Immature natural killer cell (primary cell): ENCODE data around the gene GRB10. TPM values are rescaled to one million over a fixed set of nuclear protein-coding genes. Genes with fewer than 3 reads are reported as not detected.

Source experiments
- DNase-seq, 3 donors: peaks; one replicate each; pipeline ENCODE4 v3.0.0; 2022; ENCODE audit warnings: mixed read lengths in 1 of 3
- H3K27ac Mint-ChIP-seq, 6 donors: one replicate each; pipeline ENCODE4 v1.8.0; 2020; ENCODE audit warnings: mixed read lengths in 6 of 6, mild to moderate bottlenecking in 5 of 6, inconsistent platforms in 4 of 6, moderate library complexity in 3 of 6
- H3K27me3 Mint-ChIP-seq, 3 donors: one replicate each; pipeline ENCODE4 v1.8.0; 2020 to 2021; ENCODE audit warnings: low read depth in 3 of 3, mild to moderate bottlenecking in 3 of 3, mixed read lengths in 3 of 3, moderate library complexity in 3 of 3, inconsistent platforms in 1 of 3
- H3K36me3 Mint-ChIP-seq, 3 donors: one replicate each; pipeline ENCODE4 v1.8.0; 2020; ENCODE audit warnings: mixed read lengths in 3 of 3, inconsistent platforms in 2 of 3, mild to moderate bottlenecking in 2 of 3
- H3K4me1 Mint-ChIP-seq, 2 donors: one replicate each; pipeline ENCODE4 v1.8.0; 2020; ENCODE audit warnings: inconsistent platforms in 2 of 2, mild to moderate bottlenecking in 2 of 2, mixed read lengths in 2 of 2, moderate library complexity in 1 of 2
- H3K4me3 Mint-ChIP-seq, 5 donors: one replicate each; pipeline ENCODE4 v1.8.0; 2020; ENCODE audit warnings: mild to moderate bottlenecking in 5 of 5, mixed read lengths in 5 of 5, inconsistent platforms in 3 of 5, moderate library complexity in 3 of 5
- H3K9me3 Mint-ChIP-seq, 6 donors: one replicate each; pipeline ENCODE4 v1.8.0; 2020; ENCODE audit warnings: mild to moderate bottlenecking in 6 of 6, mixed read lengths in 6 of 6, inconsistent platforms in 4 of 6, moderate library complexity in 3 of 6
- polyA plus RNA-seq, 3 donors: library from polyadenylated mRNA; unstranded; fragments of 300-500 nt; fragmentation: Illumina TruSeq; gene quantifications; one replicate each; pipeline ENCODE4 v1.2.3, GENCODE V29; 2021

Gene GRB10
- polyA plus RNA-seq, 3 donors from 2014 or later = not detected

GRCh38 chr7:50711271-50712175 lies 71.2 kb downstream of the GRB10 start:
- no peaks in the 10 kb centered on the region for H3K36me3 Mint-ChIP-seq
- peaks cover 31 to 34% of the 10 kb centered on the region in 2 donors for H3K4me1 Mint-ChIP-seq
- no peaks in the 10 kb centered on the region for H3K9me3 Mint-ChIP-seq

GRCh38 chr7:50710441-50711154 lies 72.1 kb downstream of the GRB10 start:
- Mint-ChIP-seq H3K9me3 (no peaks in the 10 kb centered on the region), H3K4me3 (no peak overlapping the region), H3K27me3 (peaks cover 0 to 17% (median 13%) of the 10 kb centered on the region in 3 donors), H3K4me1 (peaks cover 31 to 34% of the 10 kb centered on the region in 2 donors), H3K36me3 (no peaks in the 10 kb centered on the region), H3K27ac (no peak overlapping the region)
- no peak for DNase-seq

More at GRCh38 chr7:50711271-50712175, 71.2 kb downstream of the GRB10 start:
- Mint-ChIP-seq H3K27ac (peak overlapping the region in 2 of 6 donors; percentile 24 to 48), H3K4me3 (no peak overlapping the region), H3K27me3 (peaks cover 0 to 14% (median 13%) of the 10 kb centered on the region in 3 donors)
- DNase-seq = no peak

GRCh38 chr7:50709151-50709550 lies 73.5 kb downstream of the GRB10 start:
- peaks cover 29 to 34% of the 10 kb centered on the region in 2 donors for H3K4me1 Mint-ChIP-seq
- no peaks in the 10 kb centered on the region for H3K9me3 Mint-ChIP-seq
- no peak overlapping the region for H3K27ac Mint-ChIP-seq
- no peaks in the 10 kb centered on the region for H3K36me3 Mint-ChIP-seq
- no peak for DNase-seq
- H3K27me3 Mint-ChIP-seq = peaks cover 0 to 20% (median 10%) of the 10 kb centered on the region in 3 donors
- no peak overlapping the region for H3K4me3 Mint-ChIP-seq

GRCh38 chr7:50707236-50708006 lies 75.3 kb downstream of the GRB10 start:
- no peak for DNase-seq
- Mint-ChIP-seq H3K27ac (no peak overlapping the region), H3K4me3 (no peak overlapping the region), H3K4me1 (peaks cover 15 to 18% of the 10 kb centered on the region in 2 donors), H3K9me3 (no peaks in the 10 kb centered on the region), H3K27me3 (peaks cover 0 to 20% (median 10%) of the 10 kb centered on the region in 3 donors), H3K36me3 (no peaks in the 10 kb centered on the region)

DNA sequence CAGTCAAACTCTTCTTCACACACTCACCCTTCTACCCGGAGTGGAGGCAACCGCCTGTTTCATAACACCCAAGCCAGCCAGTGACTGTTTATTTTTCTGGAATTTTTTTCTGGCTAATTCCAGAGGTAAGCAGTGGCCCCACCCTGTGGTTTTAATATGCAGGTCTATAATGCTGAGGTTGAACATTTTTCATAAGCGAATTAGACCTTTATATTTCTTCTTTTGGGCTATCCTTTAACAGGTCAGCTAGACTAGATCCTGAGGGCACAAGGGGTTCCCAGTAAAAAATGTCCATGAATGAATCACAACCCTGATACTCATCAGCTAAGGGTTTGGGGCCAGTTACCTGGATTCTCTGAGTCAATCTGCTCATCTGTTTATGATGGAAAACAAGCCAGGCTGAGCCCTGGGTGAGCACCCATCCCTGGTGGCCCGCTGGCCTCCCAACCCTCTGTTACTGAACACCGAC lies 76.2 kb downstream of the GRB10 start:
- Mint-ChIP-seq H3K4me1 (peaks cover 8 to 9% of the 10 kb centered on the region in 2 donors), H3K27ac (no peak overlapping the region), H3K27me3 (peaks cover 0 to 20% (median 10%) of the 10 kb centered on the region in 3 donors), H3K9me3 (peaks cover 0 to 2% (median 0%) of the 10 kb centered on the region in 6 donors), H3K36me3 (no peaks in the 10 kb centered on the region), H3K4me3 (no peak overlapping the region)
- DNase-seq = no peak

- DNase-seq = no peak
- Mint-ChIP-seq H3K36me3 (no peaks in the 10 kb centered on the region), H3K27me3 (peaks cover 0 to 19% (median 5%) of the 10 kb centered on the region in 3 donors), H3K4me1 (no peaks in the 10 kb centered on the region), H3K27ac (no peak overlapping the region), H3K4me3 (no peak overlapping the region), H3K9me3 (peaks cover 0 to 2% (median 0%) of the 10 kb centered on the region in 6 donors)
These were observed 77.9 kb downstream of the GRB10 start for GRCh38 chr7:50704844-50705243.

DNA sequence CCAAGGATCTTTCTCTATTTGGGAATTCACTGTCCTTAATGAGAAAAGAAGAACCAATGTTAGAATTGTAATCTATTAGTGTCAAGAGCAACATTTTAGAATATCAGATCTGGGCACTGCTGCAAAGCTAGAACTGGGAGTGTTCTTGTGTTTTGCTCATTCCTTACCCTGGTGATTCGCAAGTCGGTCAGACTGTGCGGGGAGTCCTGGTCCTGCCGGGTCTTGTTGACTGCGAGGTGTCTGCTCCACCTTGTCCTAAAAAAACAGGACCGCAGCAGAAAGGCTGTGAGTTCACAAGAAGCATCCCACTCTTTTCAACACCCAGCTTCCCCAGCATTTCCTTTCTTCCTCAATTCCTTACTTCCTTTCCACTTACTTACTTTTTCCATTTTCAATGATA lies 79.0 kb downstream of the GRB10 start:
- H3K9me3 Mint-ChIP-seq = peaks cover 0 to 2% (median 0%) of the 10 kb centered on the region in 6 donors
- H3K4me3 Mint-ChIP-seq = no peak overlapping the region
- peaks cover 0 to 18% (median 4%) of the 10 kb centered on the region in 3 donors for H3K27me3 Mint-ChIP-seq
- no peak for DNase-seq
- no peak overlapping the region for H3K27ac Mint-ChIP-seq
- H3K36me3 Mint-ChIP-seq = no peaks in the 10 kb centered on the region
- H3K4me1 Mint-ChIP-seq = no peaks in the 10 kb centered on the region

DNA sequence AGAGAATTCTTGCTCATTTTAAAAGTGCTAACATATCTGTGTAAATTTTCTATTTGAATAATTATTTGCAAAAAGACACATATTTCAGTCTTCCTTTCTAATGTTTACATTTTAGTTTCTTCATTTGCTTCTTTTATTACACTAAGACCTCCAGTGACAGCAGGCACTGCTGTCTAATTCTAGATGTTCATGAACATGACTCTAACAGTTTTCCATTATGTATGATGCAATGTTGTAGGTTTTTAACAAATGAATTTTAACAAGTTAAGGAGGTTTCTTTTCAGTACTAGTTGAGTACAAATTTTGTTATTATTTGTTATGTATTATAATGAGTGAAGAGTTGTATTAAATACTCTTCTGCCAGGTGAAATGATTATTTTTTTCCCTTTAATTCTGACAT lies 83.6 kb downstream of the GRB10 start:
- H3K4me1 Mint-ChIP-seq = no peaks in the 10 kb centered on the region

DNA sequence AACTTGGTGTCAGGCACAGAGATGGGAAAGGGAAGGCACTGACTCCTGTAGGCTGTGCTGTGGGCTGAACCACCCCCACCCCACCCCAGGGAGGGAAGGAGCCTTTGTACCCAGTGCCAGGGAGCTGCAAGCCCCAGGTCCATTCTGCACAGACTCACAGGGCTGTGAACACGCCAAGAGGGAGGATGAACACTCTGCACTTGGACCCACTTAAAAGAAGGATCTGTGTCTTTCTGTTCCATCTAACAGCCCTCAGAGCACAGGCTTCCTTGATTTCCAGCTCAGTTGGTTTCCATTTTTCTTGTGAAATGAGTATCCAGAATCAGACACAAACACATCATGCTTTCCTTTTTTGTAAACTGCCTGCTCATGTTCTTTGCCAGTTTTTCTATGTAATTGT lies 84.9 kb downstream of the GRB10 start:
- Mint-ChIP-seq H3K36me3 (no peaks in the 10 kb centered on the region), H3K9me3 (peaks cover 0 to 2% (median 0%) of the 10 kb centered on the region in 6 donors), H3K4me1 (peaks cover 0 to 4% of the 10 kb centered on the region in 2 donors), H3K4me3 (no peak overlapping the region), H3K27ac (no peak overlapping the region), H3K27me3 (peaks cover 5 to 11% (median 10%) of the 10 kb centered on the region in 3 donors)
- DNase-seq = no peak

More for the DNA sequence above, 83.6 kb downstream of the GRB10 start:
- H3K4me3 Mint-ChIP-seq = no peak overlapping the region
- DNase-seq = no peak
- H3K27ac Mint-ChIP-seq = no peak overlapping the region
- peaks cover 2 to 12% (median 11%) of the 10 kb centered on the region in 3 donors for H3K27me3 Mint-ChIP-seq
- H3K36me3 Mint-ChIP-seq = no peaks in the 10 kb centered on the region
- H3K9me3 Mint-ChIP-seq = peaks cover 0 to 2% (median 0%) of the 10 kb centered on the region in 6 donors

DNA sequence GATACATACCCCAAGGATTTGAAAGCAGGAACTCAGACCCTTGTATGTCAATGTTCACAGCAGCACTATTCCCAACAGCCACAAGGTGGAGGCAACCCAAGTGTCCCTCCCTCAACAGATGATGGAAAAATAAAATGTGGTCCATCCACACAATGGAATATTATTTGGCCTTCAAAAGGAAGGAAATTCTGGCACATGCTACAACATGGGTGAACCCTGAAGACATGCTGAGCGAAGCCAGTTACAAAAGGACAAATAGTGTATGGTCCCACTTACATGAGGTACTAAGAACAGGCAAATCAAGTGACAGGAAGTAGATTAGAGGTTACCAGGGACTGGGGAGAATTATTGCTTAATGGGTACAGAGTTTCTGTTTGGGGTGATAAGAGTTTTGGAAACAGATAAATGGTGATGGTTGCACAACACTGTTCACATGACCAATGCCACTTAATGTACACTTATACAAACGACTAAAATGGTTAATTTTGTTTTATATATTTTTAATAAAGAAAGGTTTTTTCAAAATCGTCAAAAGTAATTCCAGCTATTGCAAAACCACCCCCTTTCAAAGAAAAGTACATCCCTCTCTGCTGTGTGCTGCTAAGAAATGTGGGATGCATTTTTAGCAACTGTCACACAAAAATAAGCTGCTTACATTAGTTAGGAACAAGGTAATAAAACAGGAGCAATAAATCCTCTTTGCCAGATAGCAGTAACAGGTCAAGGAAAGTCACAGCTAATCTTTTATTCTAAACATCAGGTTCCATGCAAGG lies 85.7 kb downstream of the GRB10 start:
- peaks cover 5 to 11% (median 11%) of the 10 kb centered on the region in 3 donors for H3K27me3 Mint-ChIP-seq
- peaks cover 0 to 4% of the 10 kb centered on the region in 2 donors for H3K4me1 Mint-ChIP-seq
- H3K9me3 Mint-ChIP-seq = peaks cover 0 to 2% (median 0%) of the 10 kb centered on the region in 6 donors
- H3K27ac Mint-ChIP-seq = peak overlapping the region in 1 of 6 donors; percentile 37
- DNase-seq = no peak
- no peaks in the 10 kb centered on the region for H3K36me3 Mint-ChIP-seq
- no peak overlapping the region for H3K4me3 Mint-ChIP-seq

DNA sequence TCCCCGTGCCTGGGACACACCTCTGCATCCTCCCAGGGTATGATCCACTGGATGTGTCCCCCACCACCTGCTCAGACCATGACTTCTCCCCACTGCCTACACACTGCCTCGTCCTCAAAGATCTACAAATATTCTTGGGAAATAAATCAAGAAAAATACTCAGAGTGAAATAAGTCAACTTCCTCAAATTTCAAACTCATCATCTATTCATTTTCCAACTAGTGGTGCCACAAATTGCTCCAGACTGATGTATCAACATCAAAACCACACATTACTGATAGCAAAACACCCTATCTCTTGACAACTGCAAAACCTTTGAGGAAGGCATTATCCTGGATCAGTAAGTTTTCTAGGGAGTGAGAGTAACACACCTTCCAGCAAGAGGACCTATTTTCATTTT lies 87.7 kb downstream of the GRB10 start:
- Mint-ChIP-seq H3K36me3 (no peaks in the 10 kb centered on the region), H3K4me3 (no peak overlapping the region), H3K27me3 (peaks cover 5 to 11% (median 8%) of the 10 kb centered on the region in 3 donors), H3K4me1 (peaks cover 0 to 4% of the 10 kb centered on the region in 2 donors), H3K27ac (peak overlapping the region in 1 of 6 donors; percentile 23), H3K9me3 (no peaks in the 10 kb centered on the region)
- DNase-seq = no peak

DNA sequence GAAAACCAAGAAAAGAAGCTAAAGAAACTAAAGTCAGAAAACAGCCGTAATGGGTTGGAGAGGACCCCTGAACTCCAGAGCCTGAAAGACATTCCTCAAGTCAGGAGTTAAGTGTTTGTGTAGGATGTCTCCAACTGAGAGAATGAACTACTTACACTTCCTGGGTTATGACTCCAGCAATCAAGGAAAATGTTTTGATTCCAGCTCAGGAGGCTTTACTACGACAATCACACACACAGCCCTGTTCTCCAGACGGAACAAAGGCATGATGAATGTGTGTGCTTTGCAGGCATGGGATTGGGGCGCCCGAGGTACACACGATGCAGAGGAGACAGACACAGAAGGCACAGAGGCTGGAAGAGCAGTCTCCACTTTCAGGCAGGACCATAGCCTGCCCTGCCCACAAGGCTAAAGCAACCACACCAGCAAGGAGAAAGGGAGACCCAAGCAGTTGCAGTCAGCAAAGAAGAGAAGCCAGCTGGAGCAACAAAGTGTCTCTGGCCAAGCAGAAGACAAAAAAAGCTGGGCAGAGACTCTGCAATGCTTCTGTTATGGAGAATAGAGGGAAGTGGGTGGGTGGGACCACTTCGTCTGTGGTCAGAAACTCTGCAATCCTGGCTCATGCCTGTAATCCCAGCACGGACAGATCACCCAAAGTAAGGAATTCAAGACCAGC lies 89.1 kb downstream of the GRB10 start:
- H3K27me3 Mint-ChIP-seq = peaks cover 5 to 10% (median 8%) of the 10 kb centered on the region in 3 donors
- no peak overlapping the region for H3K4me3 Mint-ChIP-seq
- no peak for DNase-seq
- H3K36me3 Mint-ChIP-seq = no peaks in the 10 kb centered on the region
- H3K4me1 Mint-ChIP-seq = peaks cover 0 to 4% of the 10 kb centered on the region in 2 donors
- H3K9me3 Mint-ChIP-seq = no peaks in the 10 kb centered on the region
- no peak overlapping the region for H3K27ac Mint-ChIP-seq
